ENCODE data around the gene FBLIM1.

FBLIM1 gene

GRCh38 chr1:15748690-15749398, 9.8 kb upstream of the FBLIM1 start:
- no peak for DNase-seq

DNA sequence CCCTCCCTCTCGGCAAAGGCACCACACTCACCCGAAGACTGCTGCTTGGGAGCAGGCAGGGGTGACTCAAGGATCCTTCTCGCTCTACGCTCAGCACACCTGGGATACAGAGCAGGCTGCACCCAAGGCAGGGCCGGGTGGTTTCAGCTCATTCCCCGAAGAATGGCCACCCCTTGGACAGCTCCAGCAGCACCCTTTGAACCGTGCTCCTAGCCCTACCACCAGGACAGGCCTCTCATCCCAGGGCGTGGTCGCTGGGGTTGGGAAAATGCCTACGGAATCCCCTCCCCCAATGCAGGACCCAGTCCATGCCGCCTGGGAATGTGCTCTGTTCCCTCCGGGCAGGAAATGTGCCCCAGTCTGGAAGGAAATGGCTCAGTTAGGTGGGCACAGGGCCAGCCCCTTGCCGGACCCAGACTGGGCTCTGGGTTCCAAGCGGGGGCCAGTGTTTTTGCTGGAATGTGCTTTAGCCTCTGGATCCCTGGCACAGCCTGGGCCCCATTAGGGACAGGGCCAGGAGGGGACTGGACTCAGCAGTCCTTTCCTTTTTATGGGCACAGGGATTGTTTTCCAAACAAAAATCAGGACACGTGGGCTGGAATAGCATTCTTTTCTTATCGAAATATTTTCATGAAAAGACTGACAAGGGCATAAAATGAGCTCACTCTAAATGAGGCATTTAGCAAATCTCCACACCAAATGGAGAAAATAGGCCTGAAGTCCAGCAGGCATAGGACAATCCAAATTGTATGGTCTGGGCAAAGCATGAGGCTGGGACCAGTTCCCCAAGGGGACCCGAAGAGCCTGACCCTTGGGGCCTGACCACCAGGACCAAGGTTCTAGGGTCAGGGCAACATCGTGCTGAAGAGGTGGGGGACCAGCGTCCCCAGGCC, 8.9 kb upstream of the FBLIM1 start:
- DNase-seq: no peak

GRCh38 chr1:15750924-15751323, 7.7 kb upstream of the FBLIM1 start:
- no peak for DNase-seq

GRCh38 chr1:15751717-15752116, 6.9 kb upstream of the FBLIM1 start:
- no peak for DNase-seq

DNA sequence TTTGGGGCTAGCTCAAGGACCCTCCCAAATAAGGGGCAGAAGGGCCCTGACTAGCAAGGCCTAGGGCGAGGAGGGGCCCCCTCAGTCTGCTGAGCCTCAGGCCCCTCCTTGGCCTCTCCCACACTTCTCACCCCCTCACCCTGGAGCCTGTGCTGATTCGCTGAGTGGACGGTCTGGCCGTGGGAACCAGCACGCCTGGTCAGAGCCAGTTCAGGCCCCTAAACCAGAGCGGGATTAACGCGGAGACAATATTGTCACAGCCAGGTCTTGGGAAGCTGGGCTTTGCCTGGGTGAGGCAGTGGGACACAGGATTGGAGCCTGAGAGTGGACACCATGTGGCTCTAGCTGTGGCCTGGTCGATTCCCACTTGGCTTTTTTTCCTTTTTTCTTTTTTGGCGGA, 4.8 kb upstream of the FBLIM1 start:
- DNase-seq: no peak

DNA sequence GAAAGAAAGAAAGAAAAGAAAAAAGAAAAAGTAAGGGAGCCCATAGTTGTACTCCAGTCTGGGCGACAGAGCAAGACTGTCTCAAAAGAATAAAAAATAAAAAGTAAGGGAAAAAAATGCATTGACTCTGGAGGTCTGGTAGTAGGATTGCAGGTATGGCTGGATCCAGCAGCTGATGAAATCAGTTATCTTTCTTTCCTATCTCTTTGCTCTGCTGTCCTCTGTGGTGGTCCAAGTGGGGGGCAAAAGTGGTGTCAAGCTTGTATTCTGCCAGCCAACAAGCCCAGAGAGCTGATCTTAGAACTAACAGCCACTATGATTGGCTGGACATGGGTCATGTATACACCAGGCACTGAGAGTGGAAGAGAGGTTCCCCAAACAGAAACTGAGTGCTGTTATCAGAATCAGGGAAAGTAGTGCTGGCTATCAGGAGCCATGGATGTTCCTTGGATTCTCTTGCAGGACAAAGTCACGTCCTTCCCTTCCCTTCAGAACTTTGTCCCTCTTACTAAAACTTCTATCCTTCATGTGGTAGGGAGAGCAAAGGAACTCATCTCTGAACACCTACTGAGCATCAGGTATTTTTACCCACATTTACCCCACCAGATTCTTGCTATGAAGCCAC, 3.5 kb upstream of the FBLIM1 start:
- no peak for DNase-seq

DNA sequence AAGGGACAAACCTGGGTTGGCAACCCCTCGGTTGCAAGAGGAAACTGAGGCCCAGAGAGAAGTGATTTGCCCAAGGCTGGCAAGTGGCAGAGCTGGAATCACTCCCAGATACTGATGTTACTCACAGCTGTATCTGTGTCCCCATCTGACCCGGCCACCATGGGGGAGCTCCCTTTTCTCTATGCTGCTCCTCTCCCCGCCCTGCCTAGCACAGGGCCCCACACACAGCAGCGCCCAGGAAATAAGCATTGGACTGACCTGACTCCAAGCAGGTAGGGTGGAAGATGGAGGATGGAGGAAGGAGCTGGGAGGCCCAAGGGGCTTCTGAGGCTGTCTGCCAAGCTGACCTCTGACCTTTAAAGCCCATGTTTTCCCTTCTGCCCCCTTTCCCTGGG, 3.0 kb upstream of the FBLIM1 start:
- DNase-seq: no peak

- no peak for DNase-seq
Measured at GRCh38 chr1:15756143-15757015, 2.2 kb upstream of the FBLIM1 start.

- DNase-seq: no peak
Measured at GRCh38 chr1:15757016-15757543, 1.5 kb upstream of the FBLIM1 start.

DNA sequence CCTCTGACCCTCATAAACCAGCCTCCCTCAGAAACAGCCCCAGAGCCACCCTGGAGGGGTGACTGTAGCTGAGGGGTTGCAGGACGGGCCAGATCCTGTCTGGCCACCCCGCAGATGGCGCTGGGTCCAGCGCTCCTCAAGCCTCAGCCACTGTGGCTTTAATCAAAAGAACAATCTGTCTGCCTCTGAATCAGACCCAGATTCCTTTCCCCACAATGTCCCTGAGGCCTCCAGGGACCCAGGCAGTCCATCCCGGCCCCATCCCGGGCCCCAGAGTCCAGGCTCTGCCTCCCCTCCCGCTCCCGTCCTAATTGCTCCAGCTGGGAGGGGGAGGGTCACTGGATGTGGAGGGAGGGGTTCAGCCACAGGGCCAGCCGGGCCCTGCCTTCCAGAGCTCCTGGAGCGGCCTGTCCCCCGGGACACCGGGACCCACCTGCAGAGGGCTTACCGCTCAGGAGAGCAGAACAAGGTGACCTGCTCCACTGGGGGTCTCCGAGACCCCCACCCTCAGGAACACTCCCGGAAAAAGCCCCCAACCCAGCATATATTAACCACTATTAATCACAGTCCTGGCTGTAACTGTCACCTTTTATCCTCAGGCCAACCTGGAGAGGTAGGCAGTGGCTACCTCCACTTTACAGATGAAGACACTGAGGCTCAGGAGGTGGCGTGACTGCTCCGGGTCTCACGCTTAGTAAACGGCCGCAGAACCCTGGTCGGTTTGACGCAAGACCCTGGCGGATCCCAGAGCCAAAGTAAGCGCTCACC, 836 bp upstream of the FBLIM1 start:
- no peak for DNase-seq

- DNase-seq: no peak
Measured at GRCh38 chr1:15758953-15759661, 512 bp downstream of the FBLIM1 start.

GRCh38 chr1:15760520-15761211, 2.1 kb downstream of the FBLIM1 start:
- no peak for DNase-seq

- DNase-seq: no peak
Measured at GRCh38 chr1:15761366-15762128, 3.0 kb downstream of the FBLIM1 start.

- no peak for DNase-seq
Measured at GRCh38 chr1:15762546-15762945, 4.0 kb downstream of the FBLIM1 start.

GRCh38 chr1:15764269-15764764, 5.7 kb downstream of the FBLIM1 start:
- DNase-seq: no peak

- no peak for DNase-seq
Measured at GRCh38 chr1:15764890-15765289, 6.3 kb downstream of the FBLIM1 start.

- DNase-seq: no peak
Measured at GRCh38 chr1:15765495-15766194, 7.0 kb downstream of the FBLIM1 start.

- no peak for DNase-seq
Measured at GRCh38 chr1:15767941-15768340, 9.3 kb downstream of the FBLIM1 start.

DNA sequence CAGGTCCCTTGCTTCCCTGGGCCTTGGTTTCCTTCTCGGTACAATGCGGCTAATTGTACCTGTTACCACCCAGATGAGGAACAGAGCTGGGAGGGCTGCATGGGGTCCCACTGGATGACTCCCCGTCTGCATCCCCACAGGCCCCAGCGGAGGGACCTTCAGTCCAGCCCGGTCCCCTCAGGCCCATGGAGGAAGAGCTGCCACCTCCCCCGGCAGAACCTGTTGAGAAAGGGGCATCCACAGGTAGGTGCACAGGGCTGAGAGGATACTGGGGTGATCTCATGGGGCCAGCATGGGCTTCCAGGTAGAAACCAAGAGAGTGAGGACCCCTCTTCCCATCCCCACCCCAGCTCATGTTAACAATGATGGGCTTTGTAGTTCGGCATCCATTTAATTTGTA, 9.8 kb downstream of the FBLIM1 start:
- DNase-seq: no peak
